Measurements from ENCODE around the gene ELF3.
"Not testable (repeated sequence)": the region's sequence is repeated elsewhere in the genome, so short reads cannot be mapped to it uniquely, and the experiment has no call there.

The ELF3 gene

DNA sequence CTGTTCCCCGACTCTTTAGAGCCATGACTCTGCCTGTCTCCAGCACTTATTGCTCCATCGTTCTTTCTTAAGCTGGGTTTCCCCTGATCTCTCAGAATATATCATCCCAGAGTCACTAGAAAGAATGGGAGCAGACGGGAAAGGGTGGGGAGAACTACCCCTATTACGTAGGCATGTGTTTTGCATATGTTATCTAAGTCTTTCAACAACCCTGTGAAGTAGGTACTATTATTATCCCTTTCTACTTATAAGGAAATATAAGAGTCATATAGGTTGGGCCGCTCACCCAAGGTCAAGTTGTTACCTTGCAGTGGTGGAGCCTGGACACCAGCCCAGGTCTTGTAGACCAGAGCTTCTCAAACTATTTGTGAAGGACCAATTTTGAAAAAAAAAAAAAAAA, 38.7 kb downstream of the ELF3 start:
- H3K4me3 ChIP-seq (ENCODE audit: insufficient read depth, low read length, poor library complexity, severe bottlenecking) = no peak overlapping the region
- H3K9ac ChIP-seq (ENCODE audit: low read length) = no peak overlapping the region
- H3K27me3 ChIP-seq (ENCODE audit: low read length) = no peaks in the 10 kb centered on the region
- H3K9me3 ChIP-seq (ENCODE audit: insufficient read depth, low read length) = no peaks in the 10 kb centered on the region
- H3K36me3 ChIP-seq (ENCODE audit: low read length) = no peaks in the 10 kb centered on the region
- H3K27ac ChIP-seq (ENCODE audit: low read depth, low read length) = no peak overlapping the region
- H2AFZ ChIP-seq (ENCODE audit: low read depth, low read length, severe bottlenecking) = no peak overlapping the region
- H3F3A ChIP-seq (ENCODE audit: insufficient read depth) = no peaks in the 10 kb centered on the region
- TF ChIP-seq, protein P1, sequence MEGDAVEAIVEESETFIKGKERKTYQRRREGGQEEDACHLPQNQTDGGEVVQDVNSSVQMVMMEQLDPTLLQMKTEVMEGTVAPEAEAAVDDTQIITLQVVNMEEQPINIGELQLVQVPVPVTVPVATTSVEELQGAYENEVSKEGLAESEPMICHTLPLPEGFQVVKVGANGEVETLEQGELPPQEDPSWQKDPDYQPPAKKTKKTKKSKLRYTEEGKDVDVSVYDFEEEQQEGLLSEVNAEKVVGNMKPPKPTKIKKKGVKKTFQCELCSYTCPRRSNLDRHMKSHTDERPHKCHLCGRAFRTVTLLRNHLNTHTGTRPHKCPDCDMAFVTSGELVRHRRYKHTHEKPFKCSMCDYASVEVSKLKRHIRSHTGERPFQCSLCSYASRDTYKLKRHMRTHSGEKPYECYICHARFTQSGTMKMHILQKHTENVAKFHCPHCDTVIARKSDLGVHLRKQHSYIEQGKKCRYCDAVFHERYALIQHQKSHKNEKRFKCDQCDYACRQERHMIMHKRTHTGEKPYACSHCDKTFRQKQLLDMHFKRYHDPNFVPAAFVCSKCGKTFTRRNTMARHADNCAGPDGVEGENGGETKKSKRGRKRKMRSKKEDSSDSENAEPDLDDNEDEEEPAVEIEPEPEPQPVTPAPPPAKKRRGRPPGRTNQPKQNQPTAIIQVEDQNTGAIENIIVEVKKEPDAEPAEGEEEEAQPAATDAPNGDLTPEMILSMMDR (IDR thresholded peaks at IDR 0.05; ENCODE audit: insufficient read depth, low read length, poor library complexity, severe bottlenecking) = no peak
- no peak for TF ChIP-seq EZH2phosphoT487 (conservative IDR thresholded peaks at IDR 0.05; ENCODE audit: low read length)
- H3K4me2 ChIP-seq (ENCODE audit: low read depth, low read length, poor library complexity, severe bottlenecking) = no peak overlapping the region
- no peaks in the 10 kb centered on the region for H3K9me2 ChIP-seq (replicated peaks; ENCODE audit: insufficient read depth, low read length)
- H3K79me2 ChIP-seq (ENCODE audit: insufficient read depth, low read length) = no peaks in the 10 kb centered on the region
- H4K20me1 ChIP-seq (ENCODE audit: low read depth, low read length) = no peaks in the 10 kb centered on the region

- no peak overlapping the region for H3K4me3 ChIP-seq (ENCODE audit: insufficient read depth, low read length, poor library complexity, severe bottlenecking)
- H3F3A ChIP-seq (ENCODE audit: insufficient read depth) = no peaks in the 10 kb centered on the region
- no peak overlapping the region for H3K4me2 ChIP-seq (ENCODE audit: low read depth, low read length, poor library complexity, severe bottlenecking)
- no peak overlapping the region for H2AFZ ChIP-seq (ENCODE audit: low read depth, low read length, severe bottlenecking)
- H3K9me2 ChIP-seq (replicated peaks; ENCODE audit: insufficient read depth, low read length) = no peaks in the 10 kb centered on the region
- H3K9me3 ChIP-seq (ENCODE audit: insufficient read depth, low read length) = no peaks in the 10 kb centered on the region
- no peaks in the 10 kb centered on the region for H3K27me3 ChIP-seq (ENCODE audit: low read length)
- no peak overlapping the region for H3K9ac ChIP-seq (ENCODE audit: low read length)
- no peaks in the 10 kb centered on the region for H4K20me1 ChIP-seq (ENCODE audit: low read depth, low read length)
- TF ChIP-seq, protein P1 (IDR thresholded peaks at IDR 0.05; ENCODE audit: insufficient read depth, low read length, poor library complexity, severe bottlenecking) = no peak
- no peak for TF ChIP-seq EZH2phosphoT487 (conservative IDR thresholded peaks at IDR 0.05; ENCODE audit: low read length)
- H3K27ac ChIP-seq (ENCODE audit: low read depth, low read length) = no peak overlapping the region
- H3K36me3 ChIP-seq (ENCODE audit: low read length) = no peaks in the 10 kb centered on the region
- no peaks in the 10 kb centered on the region for H3K79me2 ChIP-seq (ENCODE audit: insufficient read depth, low read length)
Observed at GRCh38 chr1:202054094-202054493, 43.7 kb downstream of the ELF3 start.

GRCh38 chr1:202054673-202055072, 44.3 kb downstream of the ELF3 start:
- not testable (repeated sequence) for H3K36me3 ChIP-seq (ENCODE audit: low read length); H3K27ac ChIP-seq (ENCODE audit: low read depth, low read length); H3K4me2 ChIP-seq (ENCODE audit: low read depth, low read length, poor library complexity, severe bottlenecking); H3F3A ChIP-seq (ENCODE audit: insufficient read depth); H3K9me3 ChIP-seq (ENCODE audit: insufficient read depth, low read length); H3K9ac ChIP-seq (ENCODE audit: low read length); H2AFZ ChIP-seq (ENCODE audit: low read depth, low read length, severe bottlenecking); H3K4me3 ChIP-seq (ENCODE audit: insufficient read depth, low read length, poor library complexity, severe bottlenecking); H4K20me1 ChIP-seq (ENCODE audit: low read depth, low read length); H3K79me2 ChIP-seq (ENCODE audit: insufficient read depth, low read length); H3K27me3 ChIP-seq (ENCODE audit: low read length); H3K9me2 ChIP-seq (replicated peaks; ENCODE audit: insufficient read depth, low read length)

DNA sequence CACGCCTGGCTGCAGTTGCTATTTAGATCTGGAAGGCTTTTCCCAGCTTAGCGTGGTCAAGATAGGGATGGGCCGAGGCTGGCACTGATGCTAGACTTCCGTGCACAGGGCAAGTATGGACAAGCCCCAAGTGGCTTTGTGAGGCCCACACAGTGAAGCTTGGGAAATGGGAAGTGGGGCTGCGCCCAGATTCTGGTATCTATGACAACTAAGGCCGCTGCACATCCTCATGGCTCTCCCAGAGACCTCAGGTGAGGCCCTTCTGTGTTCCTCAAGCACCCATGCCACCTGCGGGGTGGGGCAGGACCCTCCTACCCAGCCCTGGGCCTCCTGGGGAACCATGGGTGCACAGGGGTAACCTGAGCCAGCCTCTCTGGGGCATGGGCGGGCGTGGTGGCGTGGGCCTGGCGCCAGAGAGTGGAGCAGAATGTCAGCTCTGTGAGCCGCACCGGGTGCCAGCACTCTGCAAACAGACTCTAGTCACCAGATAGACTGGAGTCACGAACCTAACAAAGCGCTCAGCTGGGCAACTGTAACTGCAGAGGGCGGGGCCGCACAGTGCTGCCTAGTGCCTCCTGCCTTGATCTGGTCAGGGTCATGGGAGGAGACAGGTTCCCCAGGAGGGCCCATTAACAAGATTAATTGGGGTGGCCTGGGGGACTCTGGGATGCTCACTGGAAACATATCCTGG, 46.4 kb downstream of the ELF3 start:
- Histone ChIP-seq H3K9me3 (ENCODE audit: insufficient read depth, low read length) (no peaks in the 10 kb centered on the region), H4K20me1 (ENCODE audit: low read depth, low read length) (no peaks in the 10 kb centered on the region), H3K27me3 (ENCODE audit: low read length) (no peaks in the 10 kb centered on the region), H3K4me2 (ENCODE audit: low read depth, low read length, poor library complexity, severe bottlenecking) (no peak overlapping the region), H3K27ac (ENCODE audit: low read depth, low read length) (no peak overlapping the region), H2AFZ (ENCODE audit: low read depth, low read length, severe bottlenecking) (no peak overlapping the region), H3F3A (ENCODE audit: insufficient read depth) (no peaks in the 10 kb centered on the region), H3K4me3 (ENCODE audit: insufficient read depth, low read length, poor library complexity, severe bottlenecking) (no peak overlapping the region), H3K79me2 (ENCODE audit: insufficient read depth, low read length) (no peaks in the 10 kb centered on the region), H3K9me2 (replicated peaks; ENCODE audit: insufficient read depth, low read length) (no peaks in the 10 kb centered on the region), H3K9ac (ENCODE audit: low read length) (no peak overlapping the region), H3K36me3 (ENCODE audit: low read length) (no peaks in the 10 kb centered on the region)
- TF ChIP-seq EZH2phosphoT487 (conservative IDR thresholded peaks at IDR 0.05; ENCODE audit: low read length) = no peak
- TF ChIP-seq, protein P1 (IDR thresholded peaks at IDR 0.05; ENCODE audit: insufficient read depth, low read length, poor library complexity, severe bottlenecking) = no peak

DNA sequence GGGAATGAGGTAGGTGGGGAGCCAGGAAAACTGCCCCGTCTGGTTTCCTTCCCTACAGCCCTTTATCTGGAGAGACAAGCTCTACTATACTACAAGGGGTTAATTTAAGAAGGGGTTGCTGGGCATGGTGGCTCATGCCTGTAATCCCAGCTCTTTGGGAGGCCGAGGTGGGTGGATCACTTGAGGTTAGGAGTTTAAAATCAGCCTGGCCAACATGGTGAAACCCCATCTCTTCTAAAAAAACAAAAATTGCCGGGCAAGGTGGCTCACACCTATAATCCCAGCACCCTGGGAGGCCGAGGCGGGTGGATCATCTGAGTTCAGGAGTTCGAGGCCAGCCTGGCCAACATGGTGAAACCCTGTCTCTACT, 46.9 kb downstream of the ELF3 start:
- H3K36me3 ChIP-seq (ENCODE audit: low read length); H3K9ac ChIP-seq (ENCODE audit: low read length); H3K27ac ChIP-seq (ENCODE audit: low read depth, low read length); H3K9me3 ChIP-seq (ENCODE audit: insufficient read depth, low read length); H3K27me3 ChIP-seq (ENCODE audit: low read length); H3F3A ChIP-seq (ENCODE audit: insufficient read depth); H3K79me2 ChIP-seq (ENCODE audit: insufficient read depth, low read length); H3K4me3 ChIP-seq (ENCODE audit: insufficient read depth, low read length, poor library complexity, severe bottlenecking); H2AFZ ChIP-seq (ENCODE audit: low read depth, low read length, severe bottlenecking); H3K4me2 ChIP-seq (ENCODE audit: low read depth, low read length, poor library complexity, severe bottlenecking); H4K20me1 ChIP-seq (ENCODE audit: low read depth, low read length); H3K9me2 ChIP-seq (replicated peaks; ENCODE audit: insufficient read depth, low read length): not testable (repeated sequence)
